C4-2B (cell line): Measurements from ENCODE around the gene P4HA1.

Experiments used
- H3K27ac ChIP-seq: fragments of 450-650 bp; 2 replicates; pipeline ENCODE4 v1.5.1; 2017
- CTCF ChIP-seq: fragments of 450-650 bp; conservative IDR thresholded peaks from 2 replicates; pipeline ENCODE4 v1.5.1; 2017; ENCODE audit warnings: mild to moderate bottlenecking
- ZFX ChIP-seq: fragments of 450-650 bp; IDR thresholded peaks from 2 replicates; pipeline ENCODE4 v1.6.1; 2017

P4HA1 gene

GRCh38 chr10:73106301-73106700 lies 9.6 kb upstream of the P4HA1 start:
- no peak overlapping the region for H3K27ac ChIP-seq
- no peak for TF ChIP-seq ZFX
- no peak for TF ChIP-seq CTCF

GRCh38 chr10:73099141-73099540 lies 2.5 kb upstream of the P4HA1 start:
- H3K27ac ChIP-seq = no peak overlapping the region
- TF ChIP-seq ZFX (no peak), CTCF (no peak)

GRCh38 chr10:73097305-73097670 lies 622 bp upstream of the P4HA1 start:
- TF ChIP-seq CTCF (no peak), ZFX (no peak)
- peak overlapping the region; percentile 97 for H3K27ac ChIP-seq

- peak overlapping the region; percentile 97 for H3K27ac ChIP-seq
- no peak for TF ChIP-seq CTCF
- no peak for TF ChIP-seq ZFX
Observed at GRCh38 chr10:73096041-73096448, 621 bp downstream of the P4HA1 start.

- peak overlapping the region; percentile 97 for H3K27ac ChIP-seq
- TF ChIP-seq ZFX (no peak), CTCF (no peak)
Observed at GRCh38 chr10:73095481-73096021, 1.1 kb downstream of the P4HA1 start.

GRCh38 chr10:73094986-73095480 lies 1.6 kb downstream of the P4HA1 start:
- H3K27ac ChIP-seq = peak overlapping the region; percentile 97; the same call in 1 of the 2 replicates

More at GRCh38 chr10:73094986-73095480, 1.6 kb downstream of the P4HA1 start:
- TF ChIP-seq CTCF (no peak), ZFX (no peak)
